HK-2 (cell line): ENCODE results near the gene HSH2D.

Experiments used
- DNase-seq: peaks from one replicate; pipeline ENCODE4 v3.0.0-alpha.2; 2018; ENCODE audit not compliant: unreplicated experiment

Gene HSH2D

DNA sequence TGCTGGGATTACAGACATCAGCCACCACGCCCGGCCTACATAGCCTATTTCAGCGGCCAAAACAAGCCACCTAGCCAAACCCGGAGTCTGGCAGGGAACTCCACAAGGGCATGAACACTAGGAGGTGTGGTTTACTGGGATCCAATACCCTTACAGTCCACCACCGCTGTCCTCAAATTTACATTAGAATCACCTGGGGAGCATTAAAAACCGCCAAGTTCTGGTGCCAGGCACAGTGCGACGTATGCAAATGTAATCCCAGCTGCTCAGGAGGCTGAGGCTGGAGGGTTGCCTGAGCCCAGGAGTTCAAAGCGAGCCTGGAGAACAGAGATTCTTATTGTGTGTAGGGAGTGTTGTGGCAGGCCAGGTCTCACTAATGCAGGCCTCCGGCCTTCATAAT lies 50.0 kb downstream of the HSH2D start:
- DNase-seq, result no peak

DNA sequence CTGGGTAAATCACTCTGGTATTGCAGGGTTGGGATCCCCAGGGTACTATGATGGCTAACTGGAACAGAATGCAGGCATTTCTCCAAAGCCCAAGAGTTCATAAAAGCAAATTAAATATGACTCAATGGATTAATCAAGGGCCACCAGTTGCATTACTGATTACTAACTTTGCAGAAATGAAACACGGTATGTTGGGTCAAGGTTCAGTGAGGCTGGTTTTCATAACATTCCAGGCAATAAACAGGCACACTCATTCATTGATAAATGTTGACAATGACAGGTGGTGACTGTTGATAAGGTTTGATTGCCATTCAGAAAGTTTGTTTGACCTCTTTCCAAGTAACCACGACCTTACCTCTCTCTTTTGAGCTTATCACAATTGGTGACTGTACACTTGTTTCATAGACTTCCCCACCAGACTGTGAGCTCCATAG lies 53.7 kb downstream of the HSH2D start:
- no peak for DNase-seq

DNA sequence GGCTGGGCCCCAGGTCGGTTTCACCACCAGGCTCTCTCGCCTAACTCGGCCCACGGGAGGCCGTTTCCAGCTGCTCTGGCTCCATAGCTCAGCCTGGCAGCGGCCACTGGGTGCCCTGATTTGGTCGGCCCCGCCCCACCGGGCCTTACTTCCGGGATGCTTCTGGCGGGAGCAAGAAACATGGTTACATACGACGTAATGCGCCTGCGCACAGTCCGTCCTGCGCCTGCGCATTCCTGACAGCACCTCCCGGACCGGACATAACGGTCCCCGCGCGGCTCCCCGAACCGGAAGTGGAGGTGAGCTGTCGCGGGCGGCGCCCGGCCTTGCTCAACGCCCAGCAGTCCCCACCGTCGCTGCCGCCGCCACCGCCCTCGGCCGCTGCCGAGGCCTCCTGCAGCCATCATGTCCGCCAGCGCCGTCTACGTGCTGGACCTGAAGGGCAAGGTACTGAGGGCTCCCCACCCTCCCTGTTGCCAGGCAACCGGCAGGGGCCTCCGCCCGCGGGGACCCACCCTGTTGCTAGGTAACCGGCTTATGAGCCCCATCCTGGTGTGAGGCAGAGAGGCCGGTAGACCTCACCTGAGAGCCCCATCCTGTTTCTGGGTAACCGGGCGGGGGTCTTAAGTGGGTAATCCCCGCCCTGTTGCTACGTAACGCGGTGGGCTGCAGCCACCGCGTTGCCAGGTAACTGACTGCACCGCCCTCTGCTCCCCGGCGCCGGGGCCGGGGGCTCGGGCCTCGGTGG lies 54.3 kb downstream of the HSH2D start, which contains the start of gene AP1M1:
TSS of gene AP1M1 (plus strand) at position 290 of the 748 bp plus-strand sequence. CDS start at position 406, 116 bp downstream.
- peak; percentile 99 for DNase-seq

DNA sequence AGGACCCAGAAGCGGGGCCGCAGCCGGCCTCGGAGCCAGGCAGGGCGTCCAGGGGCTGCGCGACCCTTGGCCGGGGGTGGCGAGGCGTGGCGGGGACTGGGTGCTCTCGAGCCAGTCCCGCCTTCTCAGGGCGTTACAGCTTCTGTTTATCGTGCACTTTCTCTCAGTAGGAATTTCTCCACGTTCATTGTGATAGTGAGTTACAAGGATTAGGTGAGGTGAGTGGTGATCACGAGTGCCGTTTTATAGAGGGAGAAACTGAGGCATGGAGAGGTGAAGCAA lies 54.8 kb downstream of the HSH2D start:
- DNase-seq, result no peak

DNA sequence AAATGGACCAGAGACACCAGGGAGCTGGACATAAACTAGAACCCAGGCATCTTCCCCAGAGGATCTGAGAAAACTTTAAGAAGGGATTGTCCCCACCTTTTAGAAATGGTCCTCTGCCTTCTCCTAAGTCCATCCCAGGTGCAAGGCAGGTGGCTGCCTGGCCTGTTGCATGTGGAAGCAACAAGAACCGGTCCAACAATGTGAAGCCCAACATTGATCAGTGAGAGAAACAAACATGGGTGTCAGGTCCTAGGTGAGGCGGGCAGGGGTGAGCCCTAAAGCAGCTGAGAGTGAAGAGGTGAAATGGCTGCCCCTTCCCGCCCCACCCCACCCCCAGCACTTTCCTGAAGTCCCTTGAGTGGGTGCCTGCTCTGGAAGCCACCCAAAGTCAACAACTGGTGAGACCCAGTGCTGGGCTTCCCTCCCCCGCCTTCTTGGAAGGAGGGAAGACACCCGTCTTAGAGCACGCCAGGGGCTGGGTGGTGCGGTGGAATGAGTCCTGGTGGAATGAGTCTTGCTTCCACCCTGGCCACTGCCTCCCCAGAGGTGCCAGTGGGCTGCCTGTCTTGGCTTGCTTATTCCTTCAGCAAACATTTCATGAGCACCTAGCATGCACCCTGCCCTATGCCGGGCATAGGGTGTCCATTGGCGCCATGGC lies 55.9 kb downstream of the HSH2D start:
- no peak for DNase-seq

DNA sequence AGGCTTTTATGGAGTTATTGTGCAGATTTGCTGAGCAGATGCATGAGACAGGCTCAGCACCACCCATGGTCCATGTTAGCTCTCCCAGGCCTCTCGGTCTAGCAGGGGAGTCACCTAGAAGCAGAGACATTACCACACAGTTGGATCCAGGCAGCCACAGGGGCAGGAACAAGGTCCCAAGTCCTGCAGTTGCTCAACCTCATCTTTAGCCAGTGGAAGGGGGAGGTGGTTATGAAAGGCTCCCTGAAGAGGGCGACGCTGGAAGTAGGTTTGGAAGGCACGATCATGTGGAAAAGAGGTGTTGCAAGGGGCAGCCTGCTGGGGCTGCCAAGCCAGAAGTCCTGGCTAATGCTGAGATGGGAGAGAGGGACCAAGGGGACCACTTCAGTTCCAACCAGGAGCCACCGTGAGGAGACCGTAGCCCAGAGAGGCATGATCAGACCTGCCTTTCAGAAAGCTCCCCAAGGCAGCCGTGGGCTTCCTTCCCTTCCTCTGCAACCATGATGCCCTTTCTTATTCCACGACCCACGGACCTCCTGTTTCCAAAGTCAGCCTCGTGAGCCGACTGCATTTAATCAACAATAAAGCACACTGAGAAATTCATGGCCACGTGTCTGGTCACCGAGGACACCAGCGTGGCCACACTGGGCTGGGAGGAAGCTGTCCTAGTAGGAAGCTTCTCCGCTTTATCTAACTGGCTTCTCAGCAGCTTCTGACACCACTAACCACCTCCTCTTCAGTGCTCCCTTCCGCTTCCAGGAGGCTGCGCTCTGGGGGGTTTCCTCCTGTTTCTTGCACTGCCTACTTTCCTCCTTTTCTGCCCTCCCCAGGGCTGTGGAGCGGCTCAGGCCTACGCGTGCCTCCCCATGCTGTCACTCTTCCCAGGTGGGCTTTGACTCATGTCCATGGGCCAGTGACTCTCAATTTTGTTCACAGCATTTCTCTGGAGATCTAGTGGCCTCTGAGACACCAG lies 56.8 kb downstream of the HSH2D start:
- no peak for DNase-seq

DNA sequence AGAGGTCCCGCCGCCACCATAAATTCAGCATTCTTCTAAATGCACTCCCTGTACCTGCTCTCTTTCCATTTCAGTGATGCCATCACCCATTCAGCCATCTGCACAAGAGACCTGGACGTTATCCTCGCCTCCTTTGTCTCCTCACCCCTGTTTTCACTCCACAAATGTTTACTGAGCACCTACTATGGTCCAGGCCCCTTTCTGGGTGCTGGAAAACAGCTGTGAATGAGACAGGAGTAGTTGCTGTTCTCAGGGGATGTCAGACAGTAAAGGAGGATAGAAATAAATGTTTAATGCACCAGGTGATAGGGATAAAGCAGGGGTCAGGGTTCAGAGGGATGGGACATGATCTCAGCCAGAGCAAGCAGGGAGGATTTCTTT lies 57.5 kb downstream of the HSH2D start:
- no peak for DNase-seq

DNA sequence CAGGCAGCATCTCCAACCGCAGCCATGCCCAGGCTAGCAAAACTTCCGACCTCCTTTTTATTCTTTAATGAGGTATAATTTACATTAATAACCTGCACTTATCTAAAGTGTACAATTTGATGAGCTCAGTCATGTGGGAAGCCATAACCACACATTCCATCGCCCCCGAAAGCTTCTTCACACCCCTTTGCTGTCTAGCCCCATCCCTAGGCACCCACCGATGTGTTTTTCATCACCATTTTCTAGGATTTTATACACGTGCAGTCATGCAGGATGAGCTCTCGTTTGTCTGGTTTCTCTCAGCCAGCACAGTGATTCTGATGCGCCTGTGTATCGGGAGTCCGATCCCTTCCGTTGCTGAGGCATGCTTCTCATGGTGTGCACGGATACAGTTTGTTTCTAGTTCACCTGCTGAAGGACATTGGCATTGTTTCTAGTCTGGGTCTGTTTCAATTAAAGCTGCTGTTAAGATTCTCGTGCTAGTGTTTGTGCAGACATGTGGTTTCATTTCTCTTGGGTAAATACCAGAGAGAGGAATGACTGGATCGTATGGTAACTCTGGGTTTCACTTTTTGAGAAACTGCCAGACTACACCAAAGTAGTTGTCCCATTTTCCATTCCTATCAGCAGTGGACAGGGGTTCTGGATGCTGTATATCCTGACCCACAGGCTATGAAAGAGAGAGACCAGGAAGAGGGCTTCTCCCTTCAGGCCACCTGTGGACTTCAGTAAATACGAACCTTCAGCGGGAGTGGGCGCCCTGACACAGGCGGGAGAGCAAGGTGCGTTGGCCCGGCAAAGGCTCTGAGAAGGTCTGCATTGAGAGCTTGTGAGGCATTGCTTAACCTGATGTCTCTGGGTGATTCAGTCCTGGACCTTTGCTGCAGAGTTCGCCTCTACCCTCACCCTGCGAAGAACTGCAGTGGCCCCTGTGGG lies 59.1 kb downstream of the HSH2D start:
- DNase-seq, result no peak

DNA sequence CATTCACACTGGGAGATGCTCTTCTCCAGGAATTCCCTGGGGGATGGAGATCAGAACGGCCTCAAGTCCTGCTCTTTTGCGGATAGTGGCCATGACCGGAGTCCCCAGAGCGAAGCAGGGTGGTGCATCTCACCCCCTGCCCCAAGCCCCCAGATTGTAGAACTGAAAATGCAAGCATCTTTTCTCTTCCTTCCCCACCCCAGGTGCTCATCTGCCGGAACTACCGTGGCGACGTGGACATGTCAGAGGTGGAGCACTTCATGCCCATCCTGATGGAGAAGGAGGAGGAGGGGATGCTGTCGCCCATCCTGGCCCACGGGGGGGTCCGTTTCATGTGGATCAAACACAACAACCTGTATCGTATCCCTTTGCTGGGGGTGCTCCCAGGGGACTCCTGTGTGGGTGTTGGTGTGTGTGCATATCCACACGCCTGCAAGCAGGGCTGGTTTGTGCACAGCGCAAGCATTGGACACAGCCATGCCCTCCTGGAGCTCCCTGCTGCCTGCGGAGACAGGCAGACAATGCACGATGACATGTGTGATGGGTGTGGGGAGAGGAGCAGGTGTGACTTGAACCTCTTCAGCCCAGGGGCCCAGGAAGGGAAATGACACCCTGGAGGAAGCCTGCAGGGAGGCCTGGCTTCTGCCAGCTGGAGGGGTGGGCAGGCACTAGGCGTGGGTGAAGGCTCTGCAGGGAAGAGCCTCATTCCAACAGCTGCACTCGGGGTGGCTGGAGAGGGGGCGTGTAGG lies 59.9 kb downstream of the HSH2D start:
- DNase-seq, result no peak

DNA sequence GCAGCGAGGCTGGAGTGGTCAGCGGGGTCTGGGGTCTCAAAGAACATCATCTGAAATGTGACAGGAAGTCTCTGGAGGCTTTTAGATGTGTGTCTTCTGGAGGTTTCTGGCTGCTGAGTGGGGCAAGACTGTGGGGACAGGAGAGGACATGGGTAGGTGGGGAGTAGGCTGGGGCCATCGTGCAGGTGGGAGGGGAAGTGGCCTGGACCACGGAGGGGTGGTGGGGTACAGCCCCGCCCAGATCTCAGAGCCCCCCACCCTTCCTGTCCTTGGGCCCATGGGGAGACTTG lies 60.5 kb downstream of the HSH2D start:
- no peak for DNase-seq

DNA sequence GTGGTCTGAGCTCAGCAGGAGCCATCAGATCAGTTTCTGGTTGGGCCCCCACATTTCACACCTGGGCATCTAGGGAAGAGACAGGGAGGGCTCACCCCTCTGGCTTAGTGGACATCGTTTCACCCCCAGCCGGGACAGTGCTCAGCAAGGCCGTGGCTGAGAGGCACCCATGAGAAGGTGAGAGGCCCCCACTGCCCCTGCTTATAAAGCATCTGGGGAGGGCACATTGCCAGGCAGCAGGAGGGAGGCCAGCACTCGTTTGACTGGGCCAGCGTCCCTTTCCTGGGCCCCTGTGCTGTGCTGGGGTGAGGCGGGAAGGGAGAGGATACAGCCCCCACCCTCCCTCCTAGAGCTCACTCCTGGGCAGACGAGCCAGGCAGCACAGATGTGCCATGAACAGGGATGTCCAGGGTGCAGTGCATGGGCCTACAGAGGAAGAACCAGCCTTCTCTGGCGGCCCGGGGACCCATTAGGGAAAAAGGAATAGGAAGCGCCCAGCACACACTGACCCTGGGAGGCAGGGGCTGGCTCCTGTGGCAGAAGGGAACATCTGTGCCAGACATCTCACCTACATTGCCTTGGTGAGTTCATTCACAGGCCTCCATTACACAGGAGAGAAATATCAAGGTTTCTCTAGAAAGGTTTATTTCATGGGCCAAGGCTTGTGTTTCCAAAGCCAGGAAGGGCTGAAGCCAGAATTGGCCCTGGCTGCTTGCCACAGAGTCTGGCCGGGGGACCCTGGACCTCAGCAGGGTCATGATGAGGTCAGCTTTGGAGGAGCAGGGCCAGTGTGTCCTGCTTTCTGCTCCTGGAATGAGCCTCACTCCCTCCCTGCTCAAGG lies 61.9 kb downstream of the HSH2D start:
- DNase-seq, result no peak

DNA sequence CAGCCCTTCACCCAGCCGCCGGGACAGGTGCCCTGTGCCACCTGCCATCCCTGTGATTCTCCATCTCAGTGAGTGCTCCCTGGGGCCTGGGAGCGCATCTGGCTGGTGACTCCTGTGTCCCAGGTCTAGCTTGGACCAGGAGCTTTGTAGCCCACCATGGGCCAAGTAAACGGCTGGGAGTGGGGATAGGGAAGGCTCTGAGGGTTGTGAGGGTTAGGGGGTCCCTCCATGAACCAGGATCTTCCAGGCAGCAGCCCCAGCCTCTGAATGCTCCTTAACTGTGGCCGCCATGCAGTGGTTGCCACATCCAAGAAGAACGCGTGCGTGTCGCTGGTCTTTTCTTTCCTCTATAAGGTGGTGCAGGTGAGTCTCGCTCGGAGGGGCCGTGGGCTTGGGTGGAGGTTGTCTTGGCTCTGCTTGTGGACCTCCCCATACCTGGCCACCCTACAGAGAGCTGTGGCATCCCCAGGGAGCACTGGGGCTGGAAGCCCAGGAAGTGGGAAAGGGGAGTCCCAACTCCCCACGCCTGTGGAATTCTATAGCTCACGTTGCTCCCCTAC lies 62.6 kb downstream of the HSH2D start:
- no peak for DNase-seq

DNA sequence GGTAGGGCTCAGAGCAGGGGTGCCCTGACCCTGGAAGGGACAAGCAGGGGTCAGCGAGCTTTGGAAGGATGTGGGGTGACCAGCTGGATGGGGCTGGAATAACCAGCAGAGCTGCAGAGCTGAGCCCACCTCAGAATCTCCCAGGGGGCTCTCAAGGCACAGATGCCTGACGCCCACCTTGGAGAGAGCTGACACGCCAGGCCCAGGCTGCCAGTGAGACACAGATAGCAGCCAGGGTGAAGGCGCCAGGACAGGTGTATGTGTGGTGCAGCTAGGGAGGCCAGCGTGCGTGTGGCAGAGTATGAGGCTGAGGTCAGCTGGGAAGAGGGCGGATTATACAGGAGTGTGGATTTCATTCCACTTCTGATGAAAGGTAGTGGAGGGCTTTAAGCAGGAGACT lies 63.2 kb downstream of the HSH2D start:
- DNase-seq, result no peak

DNA sequence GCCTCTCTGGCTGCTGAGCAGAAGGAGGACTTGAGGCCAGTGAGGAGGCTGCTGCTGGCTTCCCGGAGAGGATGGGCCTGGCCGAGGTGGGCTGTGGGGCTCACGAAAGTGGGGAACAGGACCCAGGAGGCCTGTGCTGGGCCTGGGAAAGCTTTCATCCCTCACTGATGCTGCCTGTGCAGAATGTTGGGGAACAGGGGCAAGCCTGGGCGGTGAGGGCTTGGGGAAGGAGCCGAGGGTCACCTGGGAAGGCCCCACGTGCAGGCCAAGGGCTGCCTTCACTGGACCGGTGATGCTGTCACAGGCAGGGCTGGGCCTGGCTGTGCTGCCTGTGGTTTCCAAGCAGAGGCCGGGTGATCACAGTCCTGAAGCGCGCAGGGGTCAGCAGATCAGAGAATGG lies 63.6 kb downstream of the HSH2D start:
- DNase-seq, result no peak

DNA sequence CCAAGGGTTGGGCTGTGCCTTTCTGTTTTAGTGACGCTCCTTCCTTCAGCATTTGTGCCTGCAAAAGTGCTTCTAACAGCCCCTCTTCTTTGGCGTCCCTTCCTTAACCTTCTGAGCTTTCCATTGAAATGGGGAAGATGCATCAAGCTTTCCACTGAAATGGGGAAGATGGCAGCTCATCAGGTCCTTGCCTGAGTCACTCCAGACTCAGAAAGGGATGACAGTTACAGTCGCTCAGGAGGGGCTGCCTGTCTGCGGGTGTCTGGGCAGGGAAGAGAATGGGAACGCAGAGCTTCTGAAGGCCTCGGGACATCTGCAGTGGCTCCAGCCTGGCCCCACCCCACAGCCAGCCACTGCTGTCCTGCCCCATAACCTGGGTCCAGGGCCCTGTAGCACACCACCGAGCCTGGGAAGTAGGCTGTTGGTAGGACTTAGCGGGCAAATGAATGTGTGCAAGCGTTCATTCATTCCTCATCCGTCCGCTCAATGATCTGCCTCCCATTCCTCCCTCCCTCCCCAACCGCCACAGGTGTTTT lies 64.1 kb downstream of the HSH2D start:
- no peak for DNase-seq
